ENCODE data around the gene MAP1A. TPM values are rescaled to one million over a fixed set of nuclear protein-coding genes. Genes with fewer than 3 reads are reported as not detected.
A peak's percentile ranks its signal among the peaks of the same experiment; 100 is the strongest.

The MAP1A gene
- total and polyA plus RNA-seq, 2 of the 13 experiments (the other 11 are each of a cell fraction or from before 2014, with no cell fraction given), result 0.01 to 0.07 TPM

DNA sequence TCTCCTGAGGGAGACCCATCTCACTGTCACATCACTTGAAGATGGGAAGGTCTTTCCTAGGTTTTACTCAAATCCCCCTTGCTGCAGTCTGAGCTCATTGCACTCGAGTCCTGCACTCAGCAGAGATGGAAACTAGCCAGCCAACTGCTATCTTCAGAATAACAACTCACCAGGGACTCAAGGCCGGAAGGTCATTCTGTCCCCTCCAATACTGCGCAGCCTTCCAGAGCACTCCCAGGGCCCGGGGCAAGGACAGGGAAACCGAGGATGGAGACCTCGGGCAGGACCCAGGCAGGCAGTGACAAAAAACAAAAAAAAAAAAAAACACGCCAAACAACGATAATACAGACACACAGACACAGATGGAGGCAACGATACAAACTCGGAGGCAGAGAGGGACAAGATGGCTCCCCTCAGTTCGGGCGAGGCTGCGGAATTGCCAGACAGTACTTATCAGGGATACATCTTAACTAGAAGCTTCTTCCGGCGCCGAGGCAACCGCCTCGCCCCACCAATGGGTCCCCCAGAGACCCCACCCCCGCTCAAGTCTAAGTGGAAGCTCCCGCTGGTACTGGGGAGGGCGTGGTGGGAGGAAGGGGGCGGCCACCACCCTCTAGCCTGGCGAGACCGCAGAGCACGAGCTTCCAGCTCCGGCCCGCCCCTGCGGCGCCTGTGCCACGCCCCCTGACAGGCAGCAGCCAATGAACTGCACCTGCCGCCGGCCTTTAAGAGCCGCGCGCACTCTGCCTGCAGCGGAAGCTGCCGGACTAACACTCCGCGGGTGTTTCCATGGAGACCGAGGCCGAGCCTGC lies 7.0 kb upstream of the MAP1A start (continued):
- TF ChIP-seq LCORL (IDR thresholded peaks at IDR 0.05) (no peak), LCORL (CRISPR knock-in tag; IDR thresholded peaks at IDR 0.05) (0 out of 2 replicates have a peak, but pooled peaks have one; percentile 17), ZNF607 (CRISPR knock-in tag; IDR thresholded peaks at IDR 0.05; ENCODE audit: borderline replicate concordance) (no peak), TEF (CRISPR knock-in tag; IDR thresholded peaks at IDR 0.05) (no peak), ZBTB7B (CRISPR knock-in tag; IDR thresholded peaks at IDR 0.05) (no peak), SIX4 (CRISPR knock-in tag; IDR thresholded peaks at IDR 0.05) (no peak), ZNF12 (CRISPR knock-in tag; IDR thresholded peaks at IDR 0.05) (no peak), HIVEP1 (CRISPR knock-in tag; IDR thresholded peaks at IDR 0.05) (no peak), ZNF362 (CRISPR knock-in tag; IDR thresholded peaks at IDR 0.05; ENCODE audit: borderline replicate concordance) (no peak), MIXL1 (CRISPR knock-in tag; IDR thresholded peaks at IDR 0.05) (0 out of 2 replicates have a peak, but pooled peaks have one; percentile 9), ZNF549 (CRISPR knock-in tag; IDR thresholded peaks at IDR 0.05) (no peak), TAF1 (CRISPR knock-in tag; IDR thresholded peaks at IDR 0.05) (no peak; the same call in 1 of the 2 replicates), SIN3B (IDR thresholded peaks at IDR 0.05; ENCODE audit: low read length) (0 out of 2 replicates have a peak, but pooled peaks have one; percentile 41), ZNF770 (CRISPR knock-in tag; IDR thresholded peaks at IDR 0.05) (no peak), SMAD3 (CRISPR knock-in tag; IDR thresholded peaks at IDR 0.05) (no peak), STAT5B (CRISPR knock-in tag; IDR thresholded peaks at IDR 0.05) (no peak), RBM22 (optimal IDR thresholded peaks at IDR 0.05; ENCODE audit: low read length) (peak; percentile 86), ATAD3A (CRISPR knock-in tag; IDR thresholded peaks at IDR 0.05) (no peak), FIP1L1 (IDR thresholded peaks at IDR 0.05; ENCODE audit: borderline replicate concordance, insufficient read depth, low read depth, low read length) (no peak)
- TF ChIP-seq, protein P1, sequence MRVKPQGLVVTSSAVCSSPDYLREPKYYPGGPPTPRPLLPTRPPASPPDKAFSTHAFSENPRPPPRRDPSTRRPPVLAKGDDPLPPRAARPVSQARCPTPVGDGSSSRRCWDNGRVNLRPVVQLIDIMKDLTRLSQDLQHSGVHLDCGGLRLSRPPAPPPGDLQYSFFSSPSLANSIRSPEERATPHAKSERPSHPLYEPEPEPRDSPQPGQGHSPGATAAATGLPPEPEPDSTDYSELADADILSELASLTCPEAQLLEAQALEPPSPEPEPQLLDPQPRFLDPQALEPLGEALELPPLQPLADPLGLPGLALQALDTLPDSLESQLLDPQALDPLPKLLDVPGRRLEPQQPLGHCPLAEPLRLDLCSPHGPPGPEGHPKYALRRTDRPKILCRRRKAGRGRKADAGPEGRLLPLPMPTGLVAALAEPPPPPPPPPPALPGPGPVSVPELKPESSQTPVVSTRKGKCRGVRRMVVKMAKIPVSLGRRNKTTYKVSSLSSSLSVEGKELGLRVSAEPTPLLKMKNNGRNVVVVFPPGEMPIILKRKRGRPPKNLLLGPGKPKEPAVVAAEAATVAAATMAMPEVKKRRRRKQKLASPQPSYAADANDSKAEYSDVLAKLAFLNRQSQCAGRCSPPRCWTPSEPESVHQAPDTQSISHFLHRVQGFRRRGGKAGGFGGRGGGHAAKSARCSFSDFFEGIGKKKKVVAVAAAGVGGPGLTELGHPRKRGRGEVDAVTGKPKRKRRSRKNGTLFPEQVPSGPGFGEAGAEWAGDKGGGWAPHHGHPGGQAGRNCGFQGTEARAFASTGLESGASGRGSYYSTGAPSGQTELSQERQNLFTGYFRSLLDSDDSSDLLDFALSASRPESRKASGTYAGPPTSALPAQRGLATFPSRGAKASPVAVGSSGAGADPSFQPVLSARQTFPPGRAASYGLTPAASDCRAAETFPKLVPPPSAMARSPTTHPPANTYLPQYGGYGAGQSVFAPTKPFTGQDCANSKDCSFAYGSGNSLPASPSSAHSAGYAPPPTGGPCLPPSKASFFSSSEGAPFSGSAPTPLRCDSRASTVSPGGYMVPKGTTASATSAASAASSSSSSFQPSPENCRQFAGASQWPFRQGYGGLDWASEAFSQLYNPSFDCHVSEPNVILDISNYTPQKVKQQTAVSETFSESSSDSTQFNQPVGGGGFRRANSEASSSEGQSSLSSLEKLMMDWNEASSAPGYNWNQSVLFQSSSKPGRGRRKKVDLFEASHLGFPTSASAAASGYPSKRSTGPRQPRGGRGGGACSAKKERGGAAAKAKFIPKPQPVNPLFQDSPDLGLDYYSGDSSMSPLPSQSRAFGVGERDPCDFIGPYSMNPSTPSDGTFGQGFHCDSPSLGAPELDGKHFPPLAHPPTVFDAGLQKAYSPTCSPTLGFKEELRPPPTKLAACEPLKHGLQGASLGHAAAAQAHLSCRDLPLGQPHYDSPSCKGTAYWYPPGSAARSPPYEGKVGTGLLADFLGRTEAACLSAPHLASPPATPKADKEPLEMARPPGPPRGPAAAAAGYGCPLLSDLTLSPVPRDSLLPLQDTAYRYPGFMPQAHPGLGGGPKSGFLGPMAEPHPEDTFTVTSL (CRISPR knock-in tag; IDR thresholded peaks at IDR 0.05; ENCODE audit: borderline replicate concordance), result no peak
- TF ChIP-seq, protein P2, sequence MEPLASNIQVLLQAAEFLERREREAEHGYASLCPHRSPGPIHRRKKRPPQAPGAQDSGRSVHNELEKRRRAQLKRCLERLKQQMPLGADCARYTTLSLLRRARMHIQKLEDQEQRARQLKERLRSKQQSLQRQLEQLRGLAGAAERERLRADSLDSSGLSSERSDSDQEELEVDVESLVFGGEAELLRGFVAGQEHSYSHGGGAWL (CRISPR knock-in tag; IDR thresholded peaks at IDR 0.05), result no peak

All from HepG2 (cell line).